Dermis microvascular lymphatic vessel endothelial cell (primary cell): Measurements from ENCODE around the gene TRAPPC14. TPM values are rescaled to one million over a fixed set of nuclear protein-coding genes. Genes with fewer than 3 reads are reported as not detected.
A peak's percentile ranks its signal among the peaks of the same experiment; 100 is the strongest.

Experiments
- DNase-seq, 2 donors: peaks; one replicate each; pipeline versions ENCODE4 v3.0.0 to v3.0.0-alpha.2; 2010; ENCODE audit warnings: low read depth in 2 of 2
- total RNA-seq: library from RNA; depleted of rRNA; stranded (reverse); fragments of >200 nt; gene quantifications from 2 replicates; pipeline ENCODE4 v1.2.1, GENCODE V29; 2014

The TRAPPC14 gene
- total RNA-seq, 1 donor from 2014 or later: 4.4 TPM

DNA sequence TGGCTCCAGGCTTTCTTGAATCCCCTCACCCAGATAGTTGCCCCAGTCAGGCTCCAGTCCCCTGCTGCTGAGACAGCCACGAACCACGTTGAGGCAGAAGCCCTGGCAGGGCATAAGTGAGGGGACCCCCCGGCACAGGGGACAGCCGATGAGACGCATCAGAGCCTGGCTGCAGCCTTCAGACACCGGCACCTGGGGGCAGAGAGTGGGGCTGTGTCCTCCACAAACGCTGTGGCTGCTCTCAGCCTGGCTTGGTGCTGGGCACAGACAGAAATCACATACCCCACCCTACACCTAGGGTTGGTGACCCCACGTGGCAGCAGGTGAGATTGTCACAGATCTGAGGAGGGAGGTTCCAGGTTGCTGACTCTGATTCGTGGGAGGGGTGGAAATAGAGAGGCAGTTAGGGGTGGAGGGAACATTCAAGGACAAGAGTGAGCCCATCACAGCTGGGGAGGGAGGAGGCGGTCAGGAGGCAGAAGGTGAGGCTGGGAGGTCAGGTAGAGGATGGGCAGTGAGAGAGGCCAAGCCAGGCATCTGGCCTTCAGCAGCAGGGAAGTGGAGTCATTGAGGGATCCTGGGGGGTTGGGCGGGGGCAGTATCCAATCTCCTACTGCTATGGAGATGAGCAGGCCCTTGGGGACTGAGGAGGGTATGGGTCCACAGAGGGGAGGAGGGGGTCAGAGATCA lies 15.4 kb upstream of the TRAPPC14 start:
- DNase-seq: no peak

- DNase-seq: no peak
These were observed 13.3 kb upstream of the TRAPPC14 start for GRCh38 chr7:100171840-100172239.

GRCh38 chr7:100171087-100171681 lies 12.7 kb upstream of the TRAPPC14 start:
- no peak for DNase-seq

GRCh38 chr7:100170101-100170897 lies 11.8 kb upstream of the TRAPPC14 start:
- no peak for DNase-seq

DNA sequence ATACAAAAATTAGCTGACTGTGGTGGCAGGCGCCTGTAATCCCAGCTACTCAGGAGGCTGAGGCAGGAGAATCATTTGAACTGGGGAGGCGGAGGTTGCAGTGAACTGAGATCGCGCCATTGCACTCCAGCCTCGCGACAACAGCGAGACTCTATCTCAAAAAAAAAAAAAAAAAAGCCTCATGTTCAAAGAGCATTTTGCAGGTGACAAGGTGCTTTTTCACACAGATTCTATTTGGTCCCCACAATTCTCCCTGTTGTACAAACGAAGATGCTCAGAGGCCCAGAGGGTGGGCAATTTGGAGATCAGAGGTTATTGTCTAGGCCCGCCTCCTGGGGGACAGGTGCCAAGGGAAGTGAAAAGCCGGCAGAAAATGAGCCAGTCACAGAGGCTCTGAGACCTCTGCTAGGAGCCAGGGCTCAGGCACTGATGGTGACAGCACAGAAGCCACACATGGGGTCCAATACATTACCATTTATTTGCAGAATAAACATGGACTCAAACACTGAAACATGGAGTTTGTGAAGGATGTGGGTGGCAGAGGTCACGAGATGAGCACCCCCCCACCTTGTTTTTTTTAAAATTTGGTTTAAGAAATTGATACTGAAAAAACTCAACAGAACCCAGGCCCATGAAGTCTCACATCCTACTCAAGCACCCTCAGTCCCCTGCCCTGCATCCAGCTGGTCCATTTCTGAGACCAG lies 10.8 kb upstream of the TRAPPC14 start:
- no peak for DNase-seq

DNA sequence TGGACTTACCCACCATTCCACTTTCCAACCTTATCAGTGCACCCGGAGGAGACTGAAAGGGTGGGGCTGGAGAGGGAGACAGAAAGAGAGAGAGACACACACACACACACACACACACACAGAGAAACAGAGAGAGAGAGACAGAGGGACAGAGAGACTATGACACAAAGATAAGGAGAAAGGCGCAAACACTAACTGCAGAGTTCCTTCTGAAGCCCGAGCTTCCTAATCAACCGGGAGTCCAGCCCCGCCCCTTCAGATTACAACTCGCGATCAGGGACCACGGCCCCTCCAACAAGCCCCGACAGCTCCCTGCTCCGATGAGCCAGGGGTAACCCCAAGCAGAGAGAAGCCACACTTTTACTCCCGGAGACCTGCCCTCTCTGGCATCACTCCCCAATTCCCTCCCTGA lies 9.4 kb upstream of the TRAPPC14 start:
- DNase-seq: no peak

DNA sequence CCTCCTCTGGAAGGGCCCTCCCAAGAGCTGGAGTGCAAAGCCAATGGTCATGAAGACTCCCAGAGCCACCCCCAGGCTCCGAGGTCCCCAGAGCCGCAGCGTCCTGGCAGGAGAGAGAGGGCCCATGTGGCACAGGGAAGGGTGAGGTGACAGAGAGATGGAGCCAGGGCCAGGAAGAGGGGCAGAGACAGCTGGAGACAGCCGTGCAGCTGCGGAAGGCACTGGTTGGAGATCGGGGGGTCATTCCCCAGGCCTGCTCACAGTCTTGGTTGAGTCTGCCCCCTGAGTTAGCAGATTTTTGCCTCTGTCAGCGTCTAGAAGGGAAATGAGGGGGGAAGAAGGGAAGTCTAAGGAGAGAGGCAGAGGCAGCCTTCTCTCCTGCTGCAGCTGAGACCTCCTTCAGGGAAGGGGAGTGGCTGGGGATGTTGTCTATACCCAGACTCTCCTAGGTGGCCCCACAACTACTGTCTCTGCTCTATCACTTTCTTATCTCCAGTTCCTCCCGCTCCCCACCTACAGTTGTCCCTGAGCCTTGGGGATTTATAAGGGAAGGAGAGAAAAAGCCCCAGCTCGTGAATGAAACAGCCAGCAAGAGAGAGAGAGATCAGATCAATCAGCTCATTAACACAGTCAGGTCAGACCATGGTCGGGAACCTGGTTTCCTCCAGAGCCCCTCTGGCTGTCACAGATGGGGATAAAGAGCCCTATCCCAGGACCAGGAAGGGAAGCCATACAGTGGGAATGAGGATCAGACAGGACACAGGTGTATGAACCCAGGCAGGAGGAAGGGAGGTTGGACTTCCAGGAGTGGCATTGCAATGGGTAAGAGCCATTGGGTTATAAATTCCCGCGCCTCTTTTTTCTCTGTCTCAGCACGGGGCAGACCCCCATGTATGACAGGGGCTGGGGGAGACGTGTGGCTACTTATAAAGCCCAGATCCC lies 8.7 kb upstream of the TRAPPC14 start:
- no peak for DNase-seq

DNA sequence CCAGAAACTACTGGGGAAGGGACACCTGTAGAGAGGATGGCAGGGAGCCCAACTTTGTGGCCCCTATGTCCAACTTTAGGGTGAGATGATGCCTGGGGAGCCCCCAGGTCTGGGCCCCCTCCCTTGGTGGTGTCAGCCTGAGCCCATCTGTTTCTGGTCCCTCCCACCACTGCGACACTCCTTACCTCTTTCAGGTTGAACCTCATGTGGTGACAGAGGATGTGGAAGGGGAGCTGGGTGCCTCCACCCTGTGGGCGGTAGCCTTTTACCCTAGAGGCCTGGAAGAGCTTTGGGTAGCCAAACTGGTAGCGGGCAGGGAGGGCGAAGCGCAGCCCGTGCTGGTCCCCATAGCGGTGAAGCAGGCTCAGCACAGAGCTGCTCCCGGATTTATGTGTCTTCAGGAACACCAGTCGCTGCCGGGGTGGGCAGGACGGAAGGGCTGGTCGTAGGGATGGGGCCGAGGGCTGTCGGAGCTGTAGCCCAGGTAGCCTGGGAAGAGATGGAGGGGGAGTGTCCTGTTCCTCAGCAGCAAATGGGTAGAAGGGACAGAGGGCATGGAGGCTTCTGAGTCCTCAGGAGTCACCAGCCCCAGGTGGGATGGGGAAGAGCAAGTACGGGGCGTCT lies 7.9 kb upstream of the TRAPPC14 start:
- no peak for DNase-seq

GRCh38 chr7:100163871-100164270 lies 5.3 kb upstream of the TRAPPC14 start:
- no peak for DNase-seq

DNA sequence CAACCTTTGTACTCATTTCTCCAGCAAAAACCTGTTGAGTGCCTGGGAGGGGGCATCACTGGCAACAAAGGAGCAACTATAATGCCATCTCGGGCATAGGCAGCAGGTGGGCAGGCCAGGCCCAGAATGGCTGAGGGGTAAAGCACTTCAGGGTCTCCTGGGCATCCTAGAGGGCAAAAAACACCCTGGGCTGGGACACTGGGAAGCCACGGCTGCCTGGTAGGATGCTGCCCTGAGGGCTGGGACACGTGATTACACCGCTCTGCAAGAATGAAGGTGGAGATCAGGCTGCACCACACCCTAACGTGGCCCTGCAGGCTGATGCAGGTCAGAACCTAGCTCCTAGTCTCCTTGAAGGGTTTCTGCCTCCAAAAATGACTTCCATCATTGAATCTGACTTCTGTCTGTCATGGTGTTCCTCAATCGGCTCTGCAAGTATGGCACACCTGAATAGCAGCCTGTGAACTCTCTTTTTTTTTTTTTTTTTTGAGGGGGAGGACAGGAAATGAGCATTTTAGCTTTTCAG lies 4.5 kb upstream of the TRAPPC14 start:
- no peak for DNase-seq

GRCh38 chr7:100160067-100160466 lies 1.5 kb upstream of the TRAPPC14 start:
- no peak for DNase-seq

- no peak for DNase-seq
These were observed 638 bp upstream of the TRAPPC14 start for GRCh38 chr7:100159099-100159623.

DNA sequence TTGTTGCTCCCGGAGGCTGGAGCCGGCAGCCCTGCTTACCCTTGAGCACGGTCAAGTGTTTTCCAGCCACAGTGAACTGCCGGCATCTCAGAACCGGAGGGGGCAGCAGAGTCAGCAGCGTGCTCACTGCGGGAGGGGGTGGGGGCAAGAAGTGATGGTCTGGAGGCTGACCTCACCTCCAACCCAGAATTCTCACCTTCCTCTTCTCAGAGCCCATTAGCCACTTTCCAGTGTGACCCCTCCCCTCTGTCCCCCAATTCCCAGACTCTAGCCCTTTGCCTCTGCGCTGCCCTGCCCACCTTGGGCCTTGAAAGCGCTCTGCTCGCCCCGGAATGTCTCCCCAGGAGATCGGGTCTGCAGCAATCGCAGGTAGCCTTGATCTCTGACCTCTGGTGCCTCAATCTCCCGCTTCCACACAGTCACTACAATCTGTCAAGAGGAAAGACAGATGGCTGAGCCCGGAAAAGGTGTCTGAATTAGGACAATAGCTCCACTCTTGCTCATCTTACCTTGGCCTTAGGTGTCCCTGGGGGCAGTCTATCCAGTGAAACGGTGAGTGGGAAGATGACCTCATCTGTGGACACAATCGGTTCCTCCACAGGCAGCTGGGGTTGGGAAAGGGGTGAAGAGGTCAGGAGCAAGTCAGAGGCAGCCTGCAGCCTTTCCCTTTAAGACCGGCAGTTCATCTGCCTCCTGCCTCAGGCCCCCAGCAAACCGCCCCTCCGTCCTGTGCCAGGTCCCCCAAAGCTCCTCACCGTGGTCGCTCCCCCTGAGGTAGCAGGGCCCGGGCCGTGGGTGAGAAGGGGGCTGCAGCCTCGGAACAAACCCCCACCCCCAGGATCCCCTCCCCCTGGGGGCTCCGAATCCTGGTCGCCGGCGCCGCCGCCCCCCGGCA lies 942 bp downstream of the TRAPPC14 start:
- peak in 1 of 2 donors; percentile 46 for DNase-seq

- DNase-seq: no peak
These were observed 1.5 kb downstream of the TRAPPC14 start for GRCh38 chr7:100157069-100157333.

- no peak for DNase-seq
These were observed 2.0 kb downstream of the TRAPPC14 start for GRCh38 chr7:100156331-100157068.

DNA sequence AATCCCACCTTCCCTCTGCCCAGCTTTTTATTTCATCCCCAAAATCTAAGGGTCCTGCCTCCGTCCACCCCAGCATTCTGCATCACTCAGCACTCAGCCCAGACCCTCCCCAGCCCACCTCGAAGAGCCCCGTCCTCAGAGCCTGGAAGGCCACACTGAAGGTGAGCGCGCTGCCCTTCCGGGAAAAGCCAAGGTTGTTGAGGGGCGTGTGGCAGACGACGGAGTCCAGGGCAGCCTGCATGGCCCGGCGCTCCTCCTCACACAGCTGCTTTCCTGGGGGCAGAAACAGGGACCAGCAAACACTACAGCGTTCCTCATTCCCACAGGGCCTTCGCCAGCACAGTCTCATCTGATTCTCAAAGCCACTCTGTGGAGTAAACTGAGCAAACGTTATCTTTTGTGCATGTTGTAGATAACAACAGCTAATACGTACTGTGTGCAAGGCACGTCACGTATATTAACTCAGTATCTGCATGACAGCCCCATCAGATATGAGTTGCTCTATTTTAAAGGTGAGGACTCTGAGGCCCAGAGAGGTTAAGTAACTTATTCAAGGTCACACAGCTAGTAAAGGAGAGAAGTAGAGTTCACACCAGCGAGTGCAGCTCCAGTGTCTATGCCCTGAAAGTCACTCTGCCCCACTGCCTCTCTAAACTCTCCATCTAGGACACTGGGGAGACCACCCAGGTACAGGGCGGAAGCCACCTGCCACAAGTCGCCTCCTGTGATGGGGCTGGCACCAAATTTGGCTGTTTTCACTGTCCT lies 2.8 kb downstream of the TRAPPC14 start:
- DNase-seq: no peak

DNA sequence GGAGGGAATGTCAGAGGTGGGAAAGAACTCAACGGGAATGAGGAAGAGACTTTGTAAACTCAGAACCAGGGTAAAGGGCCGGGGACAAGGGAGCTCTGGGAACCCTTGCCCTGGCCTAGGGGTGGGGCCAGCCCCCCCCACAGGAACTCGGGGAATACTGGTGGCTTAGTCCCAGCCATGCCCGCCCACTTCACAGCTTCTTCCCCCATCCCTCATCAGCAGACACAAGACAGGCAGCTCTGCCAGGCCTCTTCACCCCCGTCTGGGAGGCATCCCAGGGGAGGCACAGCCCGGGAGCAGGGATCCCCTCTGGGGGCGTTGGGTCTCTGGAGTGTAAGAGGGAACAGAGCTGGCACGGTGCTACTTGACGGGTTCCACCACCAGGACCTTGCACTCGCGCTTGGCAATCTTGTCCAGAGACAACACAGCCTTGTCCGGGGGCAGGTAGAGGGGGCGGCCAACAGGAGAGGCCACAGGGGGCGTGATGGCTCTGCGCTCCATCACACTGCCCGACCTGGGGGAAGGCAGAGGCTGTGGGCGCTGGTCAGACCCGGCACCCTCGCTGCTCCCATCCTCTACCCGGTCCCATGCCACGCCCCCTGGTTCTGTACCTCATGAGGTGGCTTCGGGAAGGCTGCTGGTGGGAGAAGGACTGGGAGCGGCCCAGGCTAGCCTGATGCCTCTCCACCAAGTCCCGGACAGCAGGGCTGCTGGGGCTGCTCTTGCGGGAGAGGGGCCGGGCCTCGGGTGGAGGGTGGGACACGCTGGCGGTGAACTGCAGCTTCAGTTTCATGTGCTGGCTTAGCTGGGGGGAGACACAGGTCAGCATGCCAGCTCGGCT lies 3.7 kb downstream of the TRAPPC14 start:
- no peak for DNase-seq
